HG02884 (cell line): Measurements from ENCODE around the gene IFNA16.
"Not testable (repeated sequence)": the region's sequence is repeated elsewhere in the genome, so short reads cannot be mapped to it uniquely, and the experiment has no call there.

Source experiments
- ATAC-seq: cut with Tn5 transposase; IDR thresholded peaks from one replicate; pipeline ENCODE4 v1.9.1; 2021; ENCODE audit warnings: mild to moderate bottlenecking, moderate library complexity; ENCODE audit not compliant: unreplicated experiment

Gene IFNA16

DNA sequence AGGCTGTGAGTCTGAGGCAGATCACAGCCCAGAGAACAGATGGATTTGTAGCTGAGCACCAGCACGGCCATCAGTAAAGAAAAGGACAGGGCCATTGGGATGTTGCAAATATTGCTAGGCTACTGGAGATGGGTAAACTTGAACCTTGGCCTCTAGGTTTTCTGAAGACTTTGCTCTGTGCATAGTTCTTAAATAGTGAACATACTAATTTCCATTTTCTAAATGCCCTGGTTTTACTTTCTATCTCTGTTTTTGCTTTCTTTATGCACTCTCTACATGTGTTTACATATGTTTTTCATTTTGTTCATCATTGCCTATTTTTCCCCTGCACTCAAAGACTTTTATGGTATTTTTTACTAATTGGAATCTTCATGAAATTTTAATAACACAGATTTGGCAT, at the start of gene IFNA16:
TSS of gene IFNA16 (minus strand) at position 101 of the 400 bp plus-strand sequence. CDS start at position 95, 6 bp downstream.
- not testable (repeated sequence) for ATAC-seq

- ATAC-seq: no peak
These were observed 48.5 kb upstream of the IFNA16 start for GRCh38 chr9:21265421-21266189.

DNA sequence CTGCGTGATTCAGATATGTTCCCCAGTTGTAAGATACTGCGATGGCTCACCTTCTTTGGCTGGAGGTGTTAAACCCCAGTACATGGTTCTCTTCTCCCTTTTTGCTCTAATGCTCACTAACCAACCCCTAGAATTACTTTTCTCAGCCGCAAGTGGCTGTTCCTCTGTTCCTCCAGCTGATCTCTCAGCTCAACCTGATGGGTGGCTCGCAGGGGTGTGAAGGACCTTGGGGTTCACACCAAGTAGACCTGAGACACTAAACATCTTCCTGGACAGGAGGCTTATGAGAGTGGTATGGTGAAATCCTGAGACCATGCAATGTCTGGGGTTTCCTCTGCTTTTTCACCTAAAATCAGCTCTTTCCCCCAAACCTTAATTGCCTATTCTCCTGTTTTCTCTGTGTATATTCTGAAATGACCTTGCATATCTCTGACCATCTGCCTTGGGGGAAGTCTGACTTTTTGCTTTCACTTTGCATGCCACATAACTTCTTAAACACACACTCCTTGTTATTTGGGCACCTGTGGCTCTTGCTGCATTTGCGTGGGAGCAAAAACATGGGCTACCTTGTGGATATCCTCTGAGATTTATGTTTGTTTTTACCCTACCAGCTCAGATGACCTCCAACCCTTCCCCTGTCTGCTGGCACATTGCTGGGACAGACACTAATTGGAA, 38.6 kb upstream of the IFNA16 start:
- ATAC-seq: no peak

DNA sequence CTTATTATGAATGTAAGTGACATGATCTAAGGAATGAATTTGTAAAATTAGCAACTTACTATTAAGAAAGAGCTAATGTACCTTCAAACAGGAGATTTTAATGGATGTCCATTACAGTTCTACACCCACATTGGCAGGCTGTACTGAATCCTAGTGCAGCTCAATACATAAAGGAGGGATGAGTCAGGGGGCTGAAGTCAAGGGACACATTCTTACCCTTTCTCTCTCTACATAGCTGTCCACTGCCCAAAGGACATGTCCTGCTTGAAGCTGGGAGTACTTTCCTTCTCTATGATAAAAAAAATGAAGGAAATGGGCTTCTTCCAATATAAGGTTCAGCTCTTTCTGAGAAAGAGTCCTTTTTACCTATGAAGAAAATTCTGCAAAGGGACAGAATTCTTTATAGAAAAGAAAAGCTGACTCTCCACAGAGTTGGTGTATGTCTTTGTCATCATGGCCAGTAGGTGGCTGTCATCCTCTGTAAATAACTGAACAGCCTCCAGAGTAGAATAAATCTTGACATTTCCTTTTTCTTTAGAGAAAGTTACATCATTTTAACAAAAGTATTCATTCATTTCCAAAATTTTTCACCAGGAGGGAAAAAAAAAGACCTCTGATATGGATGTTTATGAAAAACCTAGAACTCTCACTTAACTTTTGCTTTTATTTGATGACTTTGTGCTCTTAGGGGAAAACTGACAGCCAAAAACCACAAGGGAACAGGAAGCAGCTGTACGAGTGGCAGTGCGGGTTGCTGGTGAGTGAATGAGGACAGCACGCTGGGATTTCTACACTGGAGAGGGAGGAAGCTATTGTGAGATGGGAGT, 35.8 kb upstream of the IFNA16 start:
- ATAC-seq: peak; percentile 81

DNA sequence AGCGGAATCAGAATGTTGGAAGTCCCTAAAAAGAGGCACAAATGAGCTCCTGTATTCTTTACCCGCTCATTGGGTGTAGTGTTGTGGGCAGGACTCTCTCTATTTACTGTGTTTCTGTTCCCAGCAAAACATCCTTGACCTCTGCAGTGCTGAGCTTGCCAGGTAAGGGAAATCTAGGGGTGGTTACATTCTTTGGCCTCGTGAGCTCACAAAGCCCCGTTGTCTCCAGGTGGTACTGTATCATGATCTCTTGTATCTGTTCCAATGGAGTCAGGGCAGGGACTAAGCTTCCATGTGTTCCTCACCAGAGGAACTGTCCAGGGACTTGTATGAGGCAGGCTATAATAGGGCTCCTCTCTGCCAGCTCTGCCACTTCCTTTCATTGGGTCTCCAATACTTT, 34.5 kb upstream of the IFNA16 start:
- ATAC-seq: no peak

- no peak for ATAC-seq
These were observed 34.1 kb upstream of the IFNA16 start for GRCh38 chr9:21251190-21251589.

DNA sequence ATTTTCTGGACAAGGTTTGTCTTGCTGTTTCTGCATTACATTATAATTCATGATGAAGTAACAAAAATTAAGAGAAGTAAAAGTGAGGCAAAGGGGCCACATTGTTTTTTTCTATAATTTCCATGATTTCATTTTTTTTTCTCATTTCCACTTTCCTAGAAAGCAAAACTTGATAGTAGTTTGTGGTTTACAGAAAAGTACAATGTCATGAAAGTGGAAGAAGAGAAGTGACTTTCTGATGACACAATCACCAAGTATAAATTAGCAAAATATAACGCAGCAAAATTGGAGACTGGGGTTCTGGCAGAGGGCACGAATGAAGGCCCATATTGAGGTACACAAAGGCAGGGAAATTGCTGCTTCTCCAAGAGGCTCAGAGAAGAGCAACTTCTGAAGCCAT, 27.7 kb upstream of the IFNA16 start:
- ATAC-seq: no peak

DNA sequence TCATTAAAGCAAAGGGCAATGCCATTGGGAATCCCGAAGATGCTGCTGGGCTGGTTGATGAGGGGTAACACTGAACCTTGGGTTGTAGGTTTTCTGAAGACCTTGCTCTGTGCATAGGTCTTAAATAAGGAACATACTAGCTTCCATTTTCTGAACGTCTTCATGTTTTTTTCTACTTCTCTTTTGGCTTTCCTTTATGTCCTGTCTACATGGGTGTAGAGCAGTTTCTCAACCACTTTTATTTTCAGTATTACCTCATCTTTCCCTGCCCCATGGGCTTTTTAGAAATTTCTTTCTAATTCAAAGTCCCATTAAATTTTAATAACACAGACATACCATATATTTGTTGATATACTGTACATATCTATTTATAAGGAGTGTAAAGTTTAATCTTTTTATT, 22.8 kb upstream of the IFNA16 start, which contains the start of gene IFNA14:
TSS of gene IFNA14 (minus strand) at position 95 of the 400 bp plus-strand sequence. CDS start at position 25, 70 bp downstream.
- no peak for ATAC-seq

- ATAC-seq: not testable (repeated sequence)
These were observed 19.2 kb upstream of the IFNA16 start for GRCh38 chr9:21236360-21236714.

DNA sequence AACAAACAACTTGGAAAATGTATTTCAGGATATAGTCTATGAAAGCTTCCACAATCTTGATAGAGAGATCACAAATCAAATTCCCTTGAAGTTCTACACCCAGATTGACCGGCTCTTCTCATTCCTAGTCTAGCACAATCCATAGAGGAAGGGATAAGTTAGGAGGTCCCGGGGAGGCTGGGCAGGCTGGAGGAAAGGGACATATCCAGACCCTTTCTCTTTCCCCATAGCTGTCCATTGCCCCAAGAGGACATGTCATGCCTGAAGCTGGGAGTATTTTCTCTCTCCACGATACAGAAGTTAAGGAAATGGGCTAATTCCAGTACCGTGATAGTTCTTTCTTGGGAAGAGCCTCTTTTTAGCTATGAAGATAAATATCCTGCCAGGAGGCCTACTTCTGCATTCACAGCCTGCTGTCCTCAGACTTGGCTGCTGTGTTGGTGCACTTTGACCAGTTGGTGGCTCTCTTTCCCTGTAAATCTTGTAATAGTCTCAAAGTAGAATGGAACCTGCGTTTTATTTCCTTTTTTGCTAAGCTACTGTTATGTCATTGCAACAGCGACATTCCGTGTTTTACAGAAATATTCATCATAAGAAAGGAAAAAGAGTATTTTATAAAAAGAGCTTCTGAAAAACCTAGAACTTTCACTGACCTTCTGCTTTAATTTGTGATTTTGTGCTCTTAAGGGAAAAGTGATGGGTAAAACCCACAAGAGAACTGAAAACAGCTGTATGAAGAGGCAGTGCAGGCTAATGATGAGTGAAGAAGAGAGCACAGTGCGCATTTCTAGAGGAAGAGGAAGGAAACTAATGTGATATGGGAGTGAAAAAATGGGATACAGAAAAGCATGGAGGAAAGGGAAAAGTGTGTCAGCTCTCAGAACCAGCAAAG, 18.6 kb upstream of the IFNA16 start:
- ATAC-seq: peak; percentile 82

GRCh38 chr9:21234153-21234687, 17.1 kb upstream of the IFNA16 start:
- ATAC-seq: no peak

DNA sequence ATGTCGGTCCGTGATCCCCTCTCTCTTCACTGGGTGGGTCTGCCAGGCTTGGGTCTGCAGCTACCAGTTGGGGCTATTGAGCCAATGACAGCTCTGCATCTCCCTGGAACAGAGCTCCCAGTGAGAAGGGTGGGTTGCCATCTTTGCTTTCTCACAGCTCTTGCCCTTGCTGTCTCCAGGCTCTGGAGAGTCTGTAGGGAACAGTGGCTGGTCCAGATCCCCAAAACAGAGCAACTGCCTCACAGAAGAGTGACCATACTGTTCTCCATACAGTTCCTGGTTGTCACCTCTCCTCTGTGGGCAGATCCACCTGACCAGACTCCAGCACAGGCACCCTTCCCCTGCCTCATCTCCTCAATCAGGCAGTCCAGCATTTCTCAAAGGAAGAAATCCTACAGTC, 16.1 kb upstream of the IFNA16 start:
- ATAC-seq: no peak

GRCh38 chr9:21228122-21228521, 11.0 kb upstream of the IFNA16 start, which contains the start of gene IFNA17:
Gene IFNA17 (minus strand): TSS chr9:21228222. CDS start chr9:21228173, 49 bp downstream.
- ATAC-seq: no peak

DNA sequence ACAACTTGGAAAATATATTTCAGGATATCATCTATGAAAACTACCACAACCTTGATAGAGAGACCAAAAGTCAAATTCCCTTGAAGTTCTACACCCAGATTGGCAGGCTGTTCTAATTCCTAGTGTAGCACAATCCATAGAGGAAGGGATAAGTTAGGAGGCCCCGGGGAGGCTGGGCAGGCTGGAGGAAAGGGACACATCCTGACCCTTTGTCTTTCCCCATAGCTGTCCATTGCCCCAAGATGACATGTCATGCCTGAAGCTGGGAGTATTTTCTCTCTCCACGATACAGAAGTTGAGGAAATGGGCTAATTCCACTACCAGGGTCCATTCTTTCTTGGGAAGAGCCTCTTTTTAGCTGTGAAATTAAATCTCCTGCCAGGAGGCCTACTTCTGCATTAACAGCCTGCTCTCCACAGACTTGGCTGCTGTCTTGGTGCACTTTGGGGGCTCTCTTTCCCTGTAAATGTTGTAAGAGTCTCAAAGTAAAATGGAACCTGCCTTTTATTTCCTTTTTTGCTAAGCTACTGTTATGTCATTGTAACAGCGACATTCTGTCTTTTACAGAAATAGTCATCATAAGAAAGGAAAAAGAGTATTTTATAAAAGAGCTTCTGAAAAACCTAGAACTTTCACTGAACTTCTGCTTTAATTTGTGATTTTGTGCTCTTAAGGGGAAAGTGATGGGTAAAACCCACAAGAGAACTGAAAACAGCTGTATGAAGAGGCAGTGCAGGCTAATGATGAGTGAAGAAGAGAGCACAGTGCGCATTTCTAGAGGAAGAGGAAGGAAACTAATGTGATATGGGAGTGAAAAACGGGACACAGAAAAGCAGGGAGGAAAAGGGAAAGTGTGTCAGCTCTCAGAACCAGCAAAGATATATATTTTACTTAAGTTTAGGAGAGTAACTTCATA, 3.4 kb downstream of the IFNA16 start:
- ATAC-seq: peak; percentile 59

- not testable (repeated sequence) for ATAC-seq
These were observed 5.0 kb downstream of the IFNA16 start for GRCh38 chr9:21212160-21212559.

- not testable (repeated sequence) for ATAC-seq
These were observed 6.3 kb downstream of the IFNA16 start for GRCh38 chr9:21210782-21211181.

DNA sequence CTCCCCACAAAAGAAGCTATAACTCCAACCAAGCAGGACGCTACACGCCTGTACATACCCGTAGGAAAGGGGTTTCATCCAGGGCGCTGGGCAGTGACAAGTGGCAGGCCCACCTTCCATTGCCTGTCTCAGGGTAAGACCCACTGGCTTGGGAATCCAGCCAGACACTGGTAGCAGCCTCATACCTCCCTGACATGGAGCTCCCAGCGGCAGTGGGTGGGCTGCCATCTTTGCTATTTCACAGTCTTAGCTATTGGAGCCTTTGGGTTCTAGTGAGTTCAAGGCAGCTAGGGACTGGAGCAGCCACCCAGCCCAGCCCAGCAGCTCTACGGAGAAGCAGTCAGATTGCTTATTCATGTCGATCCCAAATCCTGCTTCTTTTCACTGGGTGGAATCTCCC, 6.8 kb downstream of the IFNA16 start:
- no peak for ATAC-seq

GRCh38 chr9:21207043-21207442, 10.1 kb downstream of the IFNA16 start, which contains the start of gene IFNA10:
Gene IFNA10 (minus strand): TSS chr9:21207143. CDS start chr9:21207097, 46 bp downstream.
- ATAC-seq: not testable (repeated sequence)

- ATAC-seq: no peak
These were observed 11.9 kb downstream of the IFNA16 start for GRCh38 chr9:21205204-21205603.
